ENCODE measurements around the gene KCNJ1. TPM values are rescaled to one million over a fixed set of nuclear protein-coding genes. Genes with fewer than 3 reads are reported as not detected.

The KCNJ1 gene
- total RNA-seq, 6 experiments from 2014 or later = not detected

- DNase-seq (peak; percentile 68 to 79 (median 74)), ATAC-seq (peak; percentile 81 to 90 (median 86))
- H3K27me3 ChIP-seq = no peaks in the 10 kb centered on the region
- intact Hi-C loops (cut with DNase I) = no loop called here
- no peaks in the 10 kb centered on the region for H3K4me1 ChIP-seq
- WGBS (ENCODE audit: insufficient coverage, low coverage, low lambda C conversion rate, missing lambda C conversion rate) = 30% methylated on average over 27 of the region's 33 CpGs
- no peak overlapping the region for H3K27ac ChIP-seq
- no peaks in the 10 kb centered on the region for H3K9me3 ChIP-seq
- no peaks in the 10 kb centered on the region for H3K36me3 ChIP-seq
- no peak for TF ChIP-seq POLR2A (IDR thresholded peaks at IDR 0.05)
- TF ChIP-seq CTCF (IDR thresholded peaks at IDR 0.05) = peak; percentile 51 to 94 (median 92)
- no peak overlapping the region for H3K4me3 ChIP-seq
Measured at GRCh38 chr11:128859563-128860441, 7.3 kb downstream of the KCNJ1 start.

GRCh38 chr11:128857341-128857740, 9.8 kb downstream of the KCNJ1 start:
- no peak for ATAC-seq
- Histone ChIP-seq H3K27me3 (no peaks in the 10 kb centered on the region), H3K9me3 (no peaks in the 10 kb centered on the region), H3K27ac (no peak overlapping the region), H3K4me1 (peaks cover 0 to 4% (median 0%) of the 10 kb centered on the region in 4 donors), H3K36me3 (no peaks in the 10 kb centered on the region), H3K4me3 (no peak overlapping the region)
- intact Hi-C loops (cut with DNase I) = no loop called here
- no peak for TF ChIP-seq CTCF (IDR thresholded peaks at IDR 0.05)
- TF ChIP-seq POLR2A (IDR thresholded peaks at IDR 0.05) = no peak
- no CpG with 5 or more reads among the region's 2 CpGs for WGBS (ENCODE audit: insufficient coverage, low coverage, low lambda C conversion rate, missing lambda C conversion rate)
- DNase-seq = no peak

GRCh38 chr11:128856241-128856640, 10.9 kb downstream of the KCNJ1 start:
- Histone ChIP-seq H3K27me3 (no peaks in the 10 kb centered on the region), H3K36me3 (no peaks in the 10 kb centered on the region), H3K9me3 (no peaks in the 10 kb centered on the region), H3K27ac (no peak overlapping the region), H3K4me1 (peaks cover 0 to 7% (median 0%) of the 10 kb centered on the region in 4 donors), H3K4me3 (no peak overlapping the region)
- intact Hi-C loops (cut with DNase I) = no loop called here
- ATAC-seq = no peak
- no peak for DNase-seq
- WGBS (ENCODE audit: insufficient coverage, low coverage, low lambda C conversion rate, missing lambda C conversion rate) = 90% methylated on average over 2 of the region's 6 CpGs
- no peak for TF ChIP-seq CTCF (IDR thresholded peaks at IDR 0.05)
- no peak for TF ChIP-seq POLR2A (IDR thresholded peaks at IDR 0.05)

GRCh38 chr11:128854841-128855240, 12.3 kb downstream of the KCNJ1 start:
- H3K9me3 ChIP-seq = no peaks in the 10 kb centered on the region
- H3K4me1 ChIP-seq = peaks cover 0 to 7% (median 0%) of the 10 kb centered on the region in 4 donors
- no peaks in the 10 kb centered on the region for H3K27me3 ChIP-seq
- DNase-seq (no peak), ATAC-seq (peak in 2 of 4 donors; percentile 20 to 31)
- WGBS (ENCODE audit: insufficient coverage, low coverage, low lambda C conversion rate, missing lambda C conversion rate) = 54% methylated on average over 7 of the region's 7 CpGs
- H3K27ac ChIP-seq = no peak overlapping the region
- intact Hi-C loops (cut with DNase I) = no loop called here
- H3K36me3 ChIP-seq = no peaks in the 10 kb centered on the region
- H3K4me3 ChIP-seq = no peak overlapping the region
- no peak for TF ChIP-seq CTCF (IDR thresholded peaks at IDR 0.05)
- no peak for TF ChIP-seq POLR2A (IDR thresholded peaks at IDR 0.05)

Data from right lobe of liver (tissue), 6 donors.